ENCODE results near the gene MYO3B. TPM values are rescaled to one million over a fixed set of nuclear protein-coding genes. Genes with fewer than 3 reads are reported as not detected.

The MYO3B gene
- total RNA-seq, 2 donors from 2014 or later = 2.0 to 4.7 TPM

- TF ChIP-seq CTCF (IDR thresholded peaks at IDR 0.05) (no peak), POLR2A (IDR thresholded peaks at IDR 0.05) (no peak)
- Histone ChIP-seq H3K27me3 (no peaks in the 10 kb centered on the region), H3K9me3 (no peaks in the 10 kb centered on the region), H3K4me3 (no peak overlapping the region), H3K4me1 (no peaks in the 10 kb centered on the region), H3K36me3 (replicated peaks in 1 of 2; ENCODE audit: insufficient read depth in 1 of 2, low read depth in 2 of 2) (no peaks in the 10 kb centered on the region), H3K27ac (no peak overlapping the region)
- DNase-seq (no peak), ATAC-seq (no peak)
- intact Hi-C loops (cut with DNase I) = no loop called here
- WGBS, 2 donors = 73 to 85% methylated on average over 1 of the region's 1 CpG
Measured at GRCh38 chr2:170247882-170248393, 70.0 kb downstream of the MYO3B start.

DNA sequence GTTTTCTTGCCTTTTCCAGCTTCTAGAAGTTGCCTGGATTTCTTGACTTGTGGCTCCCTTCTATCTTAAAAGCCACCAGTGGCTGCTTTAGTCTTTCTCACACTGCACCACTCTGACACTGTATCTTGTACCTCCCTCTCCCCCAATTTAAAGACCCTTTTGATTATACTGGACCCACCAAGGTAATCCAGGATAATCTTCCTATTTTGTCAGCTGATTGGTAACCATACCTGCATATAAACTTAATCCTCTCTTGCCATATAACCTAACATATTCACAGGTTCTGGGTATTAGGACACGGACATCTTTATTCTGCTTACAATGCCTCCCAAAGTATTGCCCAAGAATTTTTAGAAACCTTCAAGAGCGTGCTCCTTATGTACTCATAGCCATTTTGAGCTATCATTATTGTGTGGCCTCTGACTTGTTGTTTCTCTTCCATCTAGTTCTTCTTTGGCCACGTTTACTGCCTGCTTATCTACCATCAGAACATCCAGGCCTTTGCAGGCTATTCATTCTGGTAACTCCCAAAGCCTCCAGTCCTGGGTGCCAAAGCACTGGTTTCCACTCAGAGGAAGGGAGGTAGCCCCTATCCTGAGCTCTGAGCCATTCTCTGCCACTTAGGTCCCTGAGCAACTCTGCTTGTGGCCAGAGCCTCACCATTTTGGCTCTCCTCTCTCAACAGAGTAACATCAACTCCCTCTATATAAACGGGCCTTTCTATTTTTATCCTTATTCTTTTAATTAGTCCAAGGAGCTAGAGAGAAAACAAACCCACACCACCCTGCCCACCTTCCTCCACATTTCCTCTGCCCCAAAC, 70.8 kb downstream of the MYO3B start:
- DNase-seq = no peak
- no peaks in the 10 kb centered on the region for H3K4me1 ChIP-seq
- H3K27me3 ChIP-seq = no peaks in the 10 kb centered on the region
- H3K4me3 ChIP-seq = no peak overlapping the region
- H3K36me3 ChIP-seq (replicated peaks in 1 of 2; ENCODE audit: insufficient read depth in 1 of 2, low read depth in 2 of 2) = no peaks in the 10 kb centered on the region
- ATAC-seq = no peak
- no peaks in the 10 kb centered on the region for H3K9me3 ChIP-seq
- TF ChIP-seq POLR2A (IDR thresholded peaks at IDR 0.05) (no peak), CTCF (IDR thresholded peaks at IDR 0.05) (no peak)
- WGBS, 2 donors = 63 to 65% methylated on average over 4 of the region's 4 CpGs
- intact Hi-C loops (cut with DNase I) = no loop called here
- H3K27ac ChIP-seq = no peak overlapping the region

DNA sequence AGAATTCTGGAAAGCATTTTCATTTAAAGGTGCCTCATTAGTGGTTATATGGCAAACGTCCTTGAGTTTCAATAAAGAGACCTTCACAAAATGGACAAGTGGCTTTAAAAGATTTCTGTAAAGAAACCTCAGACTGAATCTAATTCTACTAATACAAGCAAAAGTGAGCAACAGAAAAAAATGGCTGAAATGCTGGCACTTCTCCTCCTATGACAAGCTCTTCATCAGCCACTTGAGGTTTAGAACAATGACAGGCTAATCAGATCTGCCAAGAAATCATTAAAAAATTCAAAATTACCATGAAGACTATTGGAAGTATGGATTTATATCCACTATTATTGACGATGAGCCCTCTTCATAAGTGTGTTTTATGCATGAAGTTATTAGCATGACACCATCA, 71.8 kb downstream of the MYO3B start:
- no peak for ATAC-seq
- intact Hi-C loops (cut with DNase I) = no loop called here
- no peaks in the 10 kb centered on the region for H3K9me3 ChIP-seq
- no peak overlapping the region for H3K27ac ChIP-seq
- no peak for DNase-seq
- no peaks in the 10 kb centered on the region for H3K36me3 ChIP-seq (replicated peaks in 1 of 2; ENCODE audit: insufficient read depth in 1 of 2, low read depth in 2 of 2)
- no peak for TF ChIP-seq POLR2A (IDR thresholded peaks at IDR 0.05)
- no peak for TF ChIP-seq CTCF (IDR thresholded peaks at IDR 0.05)
- WGBS, 2 donors = 44 to 51% methylated on average over 2 of the region's 2 CpGs
- H3K27me3 ChIP-seq = no peaks in the 10 kb centered on the region
- no peaks in the 10 kb centered on the region for H3K4me1 ChIP-seq
- H3K4me3 ChIP-seq = no peak overlapping the region

DNA sequence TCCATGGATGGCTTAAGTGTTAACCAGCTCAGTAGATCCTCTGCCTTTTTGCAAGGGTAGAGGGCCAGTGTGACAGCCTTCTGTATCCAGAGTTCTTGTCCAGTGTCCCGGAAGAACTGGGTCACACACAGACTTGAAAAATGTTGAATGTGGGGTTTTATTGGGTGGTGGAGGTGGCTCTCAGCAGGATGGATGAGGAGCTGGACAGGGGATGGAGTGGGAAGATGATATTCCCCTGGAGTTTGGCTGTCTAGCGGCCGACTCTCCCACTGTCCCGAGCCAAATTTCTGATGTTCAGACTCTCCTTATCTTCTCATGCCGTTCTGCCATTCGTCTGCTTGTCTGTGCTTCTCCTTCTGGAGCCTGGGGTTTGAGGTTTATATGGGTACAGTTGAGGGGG, 72.6 kb downstream of the MYO3B start:
- Histone ChIP-seq H3K27me3 (no peaks in the 10 kb centered on the region), H3K4me1 (no peaks in the 10 kb centered on the region), H3K4me3 (no peak overlapping the region), H3K36me3 (replicated peaks in 1 of 2; ENCODE audit: insufficient read depth in 1 of 2, low read depth in 2 of 2) (no peaks in the 10 kb centered on the region), H3K27ac (no peak overlapping the region), H3K9me3 (no peaks in the 10 kb centered on the region)
- TF ChIP-seq POLR2A (IDR thresholded peaks at IDR 0.05) (no peak), CTCF (IDR thresholded peaks at IDR 0.05) (no peak)
- 80 to 81% methylated on average over 6 of the region's 6 CpGs for WGBS, 2 donors
- intact Hi-C loops (cut with DNase I) = no loop called here
- DNase-seq (no peak), ATAC-seq (no peak)

GRCh38 chr2:170252414-170252813, 74.5 kb downstream of the MYO3B start:
- no peak for TF ChIP-seq CTCF (IDR thresholded peaks at IDR 0.05)
- no peak for TF ChIP-seq POLR2A (IDR thresholded peaks at IDR 0.05)
- Histone ChIP-seq H3K4me3 (no peak overlapping the region), H3K4me1 (no peaks in the 10 kb centered on the region), H3K27me3 (no peaks in the 10 kb centered on the region), H3K27ac (no peak overlapping the region), H3K36me3 (replicated peaks in 1 of 2; ENCODE audit: insufficient read depth in 1 of 2, low read depth in 2 of 2) (no peaks in the 10 kb centered on the region), H3K9me3 (no peaks in the 10 kb centered on the region)
- intact Hi-C loops (cut with DNase I) = no loop called here
- DNase-seq (no peak), ATAC-seq (no peak)

Data from body of pancreas (tissue), 4 donors.